ENCODE measurements around the gene CHCHD3.

- TF ChIP-seq TSHZ2 (CRISPR knock-in tag; IDR thresholded peaks at IDR 0.05) (no peak), CSRNP3 (CRISPR knock-in tag; IDR thresholded peaks at IDR 0.05) (no peak), ZFP30 (CRISPR knock-in tag; IDR thresholded peaks at IDR 0.05) (no peak), CSDC2 (CRISPR knock-in tag; IDR thresholded peaks at IDR 0.05) (no peak), PATZ1 (CRISPR knock-in tag; IDR thresholded peaks at IDR 0.05; ENCODE audit: borderline replicate concordance) (no peak), SNAI2 (CRISPR knock-in tag; IDR thresholded peaks at IDR 0.05) (no peak), ZFP3 (CRISPR knock-in tag; IDR thresholded peaks at IDR 0.05) (no peak), ARNTL (CRISPR knock-in tag; IDR thresholded peaks at IDR 0.05; ENCODE audit: borderline replicate concordance, low read depth) (no peak), PPARA (CRISPR knock-in tag; IDR thresholded peaks at IDR 0.05; ENCODE audit: borderline replicate concordance) (no peak), BACH2 (CRISPR knock-in tag; IDR thresholded peaks at IDR 0.05; ENCODE audit: borderline replicate concordance) (no peak), ESRRG (CRISPR knock-in tag; IDR thresholded peaks at IDR 0.05) (no peak), POU6F1 (CRISPR knock-in tag; IDR thresholded peaks at IDR 0.05; ENCODE audit: borderline replicate concordance, low read depth) (no peak)
- TF ChIP-seq, protein P1, sequence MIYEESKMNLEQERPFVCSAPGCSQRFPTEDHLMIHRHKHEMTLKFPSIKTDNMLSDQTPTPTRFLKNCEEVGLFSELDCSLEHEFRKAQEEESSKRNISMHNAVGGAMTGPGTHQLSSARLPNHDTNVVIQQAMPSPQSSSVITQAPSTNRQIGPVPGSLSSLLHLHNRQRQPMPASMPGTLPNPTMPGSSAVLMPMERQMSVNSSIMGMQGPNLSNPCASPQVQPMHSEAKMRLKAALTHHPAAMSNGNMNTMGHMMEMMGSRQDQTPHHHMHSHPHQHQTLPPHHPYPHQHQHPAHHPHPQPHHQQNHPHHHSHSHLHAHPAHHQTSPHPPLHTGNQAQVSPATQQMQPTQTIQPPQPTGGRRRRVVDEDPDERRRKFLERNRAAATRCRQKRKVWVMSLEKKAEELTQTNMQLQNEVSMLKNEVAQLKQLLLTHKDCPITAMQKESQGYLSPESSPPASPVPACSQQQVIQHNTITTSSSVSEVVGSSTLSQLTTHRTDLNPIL (CRISPR knock-in tag; IDR thresholded peaks at IDR 0.05; ENCODE audit: low read depth) = no peak
Observed at GRCh38 chr7:132901241-132901640, 180.6 kb downstream of the CHCHD3 start.

Data from SK-N-SH treated with all-trans-retinoic acid at 6 μM for 48 hours (cell line).